ENCODE measurements around the gene U2SURP.

GRCh38 chr3:142973217-142974009, 28.0 kb upstream of the U2SURP start:
- TF ChIP-seq, protein P1, sequence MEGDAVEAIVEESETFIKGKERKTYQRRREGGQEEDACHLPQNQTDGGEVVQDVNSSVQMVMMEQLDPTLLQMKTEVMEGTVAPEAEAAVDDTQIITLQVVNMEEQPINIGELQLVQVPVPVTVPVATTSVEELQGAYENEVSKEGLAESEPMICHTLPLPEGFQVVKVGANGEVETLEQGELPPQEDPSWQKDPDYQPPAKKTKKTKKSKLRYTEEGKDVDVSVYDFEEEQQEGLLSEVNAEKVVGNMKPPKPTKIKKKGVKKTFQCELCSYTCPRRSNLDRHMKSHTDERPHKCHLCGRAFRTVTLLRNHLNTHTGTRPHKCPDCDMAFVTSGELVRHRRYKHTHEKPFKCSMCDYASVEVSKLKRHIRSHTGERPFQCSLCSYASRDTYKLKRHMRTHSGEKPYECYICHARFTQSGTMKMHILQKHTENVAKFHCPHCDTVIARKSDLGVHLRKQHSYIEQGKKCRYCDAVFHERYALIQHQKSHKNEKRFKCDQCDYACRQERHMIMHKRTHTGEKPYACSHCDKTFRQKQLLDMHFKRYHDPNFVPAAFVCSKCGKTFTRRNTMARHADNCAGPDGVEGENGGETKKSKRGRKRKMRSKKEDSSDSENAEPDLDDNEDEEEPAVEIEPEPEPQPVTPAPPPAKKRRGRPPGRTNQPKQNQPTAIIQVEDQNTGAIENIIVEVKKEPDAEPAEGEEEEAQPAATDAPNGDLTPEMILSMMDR (conservative IDR thresholded peaks at IDR 0.05 in 1 of 2, IDR thresholded peaks at IDR 0.05 in 1 of 2; ENCODE audit: low read depth in 1 of 2, low read length in 2 of 2) = no peak
- TF ChIP-seq EZH2 (IDR thresholded peaks at IDR 0.05; ENCODE audit: low read length, missing control alignments) = no peak

Measured in fibroblast of lung (primary cell).